GM12878 (cell line): ENCODE data around the gene SORCS2. TPM values are rescaled to one million over a fixed set of nuclear protein-coding genes. Genes with fewer than 3 reads are reported as not detected.

Experiments
- ATAC-seq: fragments of 200-7000 bp; cut with Tn5 transposase; 3 replicates; pipeline ENCODE4 v1.9.1; 2020; ENCODE audit warnings: mild to moderate bottlenecking, moderate library complexity
- BruUV-seq: library from RNA; stranded (reverse); fragments of 400-500 nt; replicated peaks from 2 replicates; lab custom pipeline; 2021; lab: Mats Ljungman, UMichigan
- CTCF ChIA-PET: fragments of 300-600 bp; sonication (Branson Sonifier 250); formaldehyde crosslinking; extraction: SDS; loops from one replicate; lab custom pipeline; 2021; ENCODE audit warnings: inconsistent platforms; lab: Yijun Ruan, JAX
- POLR2A ChIA-PET: fragments of 350-600 bp; formaldehyde crosslinking; extraction: SDS; loops from one replicate; lab custom pipeline; 2021; ENCODE audit warnings: inconsistent platforms; lab: Charles Lee
- RAD21 ChIA-PET: fragments of 300-600 bp; sonication (Branson Sonifier 250); formaldehyde crosslinking; loops from one replicate; lab custom pipeline; 2023; ENCODE audit warnings: antibody characterized with exemption; ENCODE audit not compliant: unreplicated experiment; lab: Charles Lee
- SMC1A ChIA-PET: fragments of 300-600 bp; sonication (Branson Sonifier 250); formaldehyde crosslinking; loops from one replicate; lab custom pipeline; 2023; ENCODE audit not compliant: unreplicated experiment, uncharacterized antibody; lab: Charles Lee
- DNase-seq: peaks from one replicate; pipeline ENCODE4 v3.0.0-alpha.2; 2011; ENCODE audit warnings: low read depth, low spot score
- FAIRE-seq: peaks from 3 replicates; lab custom pipeline; 2011; peaks lifted over from hg19 to GRCh38; lab: Jason Lieb, UNC
- H2AFZ ChIP-seq: 2 replicates; pipeline ENCODE4 v1.6.0; 2011; ENCODE audit warnings: low read depth, low read length, control low read depth; ENCODE audit not compliant: control insufficient read depth
- H3K27ac ChIP-seq: 2 replicates; pipeline ENCODE4 v1.5.1; 2011; ENCODE audit warnings: control low read depth; ENCODE audit not compliant: control insufficient read depth, insufficient read depth
- H3K27me3 ChIP-seq, 2 experiments: replicated peaks in 1 of 2; 2 replicates each; pipeline versions ENCODE4 v1.6.0 to v1.6.1; 2011; ENCODE audit warnings: low read length in 1 of 2; ENCODE audit not compliant: control insufficient read depth in 2 of 2, insufficient read depth in 2 of 2
- H3K36me3 ChIP-seq, 2 experiments: 2 replicates each; pipeline ENCODE4 v1.5.1; 2011; ENCODE audit warnings: low read length in 1 of 2; ENCODE audit not compliant: control insufficient read depth in 2 of 2, insufficient read depth in 2 of 2
- H3K4me1 ChIP-seq: 2 replicates; pipeline ENCODE4 v1.6.1; 2011; ENCODE audit warnings: mild to moderate bottlenecking, low read length, moderate library complexity, mixed read lengths; ENCODE audit not compliant: control insufficient read depth, insufficient read depth
- H3K4me2 ChIP-seq: 2 replicates; pipeline ENCODE4 v1.6.0; 2011; ENCODE audit warnings: control low read depth; ENCODE audit not compliant: control insufficient read depth, insufficient read depth
- H3K4me3 ChIP-seq: fragments of 200-600 bp; sonication (generic); 2 replicates; pipeline ENCODE4 v1.5.1; 2016
- H3K79me2 ChIP-seq: 2 replicates; pipeline ENCODE4 v1.6.0; 2011; ENCODE audit warnings: low read length; ENCODE audit not compliant: control insufficient read depth, insufficient read depth
- H3K9ac ChIP-seq: 2 replicates; pipeline ENCODE4 v1.8.0; 2011; ENCODE audit warnings: low read length, control low read depth, mixed read lengths; ENCODE audit not compliant: control insufficient read depth, insufficient read depth
- H3K9me3 ChIP-seq: replicated peaks from 3 replicates; pipeline ENCODE4 v1.5.1; 2011; ENCODE audit warnings: mild to moderate bottlenecking, low read length; ENCODE audit not compliant: control insufficient read depth, insufficient read depth
- H4K20me1 ChIP-seq: 2 replicates; pipeline ENCODE4 v1.6.0; 2011; ENCODE audit not compliant: control insufficient read depth, insufficient read depth
- BHLHE40 ChIP-seq, 2 experiments: fragments of 450-650 bp in 1 of 2; IDR thresholded peaks; 2 replicates each; pipeline ENCODE4 v1.6.1; 2011 to 2017; ENCODE audit warnings: low read depth in 2 of 2, borderline replicate concordance in 1 of 2, improper control_type of control experiment in 1 of 2, low read length in 1 of 2, mild to moderate bottlenecking in 1 of 2
- EP300 ChIP-seq, 2 experiments: fragments of 150-350 bp in 1 of 2; IDR thresholded peaks; 2 replicates each; pipeline ENCODE4 v1.6.1; 2011 to 2012; ENCODE audit warnings: low read depth in 2 of 2, low read length in 2 of 2, borderline replicate concordance in 1 of 2, improper control_type of control experiment in 1 of 2, inconsistent platforms in 1 of 2; ENCODE audit not compliant: control insufficient read depth in 1 of 2
- ETV6 ChIP-seq, 2 experiments: fragments of 450-650 bp in 1 of 2; IDR thresholded peaks in 1 of 2; conservative IDR thresholded peaks in 1 of 2; 2 replicates each; pipeline ENCODE4 v1.6.1; 2014; ENCODE audit warnings: antibody characterized with exemption in 1 of 2, borderline replicate concordance in 1 of 2, low read depth in 1 of 2, mild to moderate bottlenecking in 1 of 2, moderate library complexity in 1 of 2
- KAT2A ChIP-seq: conservative IDR thresholded peaks from 2 replicates; pipeline ENCODE4 v1.6.1; 2011; ENCODE audit warnings: low read depth, low read length; ENCODE audit not compliant: control insufficient read depth
- MTA2 ChIP-seq: fragments of 450-650 bp; IDR thresholded peaks from 2 replicates; pipeline ENCODE4 v1.6.1; 2016; ENCODE audit warnings: low read depth, mild to moderate bottlenecking, moderate library complexity
- NFYA ChIP-seq: IDR thresholded peaks from 2 replicates; pipeline ENCODE4 v1.6.1; 2011; ENCODE audit warnings: low read depth, mild to moderate bottlenecking, low read length, improper control_type of control experiment, borderline replicate concordance
- NR2F1 ChIP-seq: fragments of 450-650 bp; conservative IDR thresholded peaks from 2 replicates; pipeline ENCODE4 v1.6.1; 2017; ENCODE audit warnings: mild to moderate bottlenecking
- RBBP5 ChIP-seq: fragments of 200-600 bp; sonication (generic); conservative IDR thresholded peaks from 2 replicates; pipeline ENCODE4 v1.6.1; 2016
- SMARCA5 ChIP-seq: fragments of 450-650 bp; IDR thresholded peaks from 2 replicates; pipeline ENCODE4 v1.6.1; 2017; ENCODE audit warnings: mild to moderate bottlenecking
- TAF1 ChIP-seq: IDR thresholded peaks from 2 replicates; pipeline ENCODE4 v1.6.1; 2011; ENCODE audit warnings: mild to moderate bottlenecking, low read depth, low read length, borderline replicate concordance
- ZBED1 ChIP-seq: IDR thresholded peaks from 2 replicates; pipeline ENCODE4 v1.6.1; 2016; ENCODE audit warnings: borderline replicate concordance
- WGBS: methylation state at CpG from one replicate; pipeline ENCODE4 v1.1.6; 2016; ENCODE audit warnings: low lambda C conversion rate; ENCODE audit not compliant: insufficient replicate concordance, insufficient coverage; ENCODE audit errors: missing lambda C conversion rate; 5-methylcytosine and 5-hydroxymethylcytosine counted together
- in situ Hi-C: fragments of 300-500 bp; cut with MboI; formaldehyde crosslinking; loops from 9 replicates; pipeline ENCODE4 v1.14.3; 2018; ENCODE audit warnings: mixed read lengths
- intact Hi-C: fragments of 100-400 bp; cut with micrococcal nuclease; formaldehyde crosslinking; loops from one replicate; pipeline ENCODE4 v1.14.2; 2022; ENCODE audit not compliant: unreplicated experiment
- polyA plus RNA-seq, 11 experiments: library from polyadenylated mRNA; depleted of rRNA in 4 of 11; unstranded in 6 of 11; stranded (reverse) in 5 of 11; fragments of >200 nt; fragmentation: Nextera tagmentation in 4 of 11; fragmentation: Illumina TruSeq in 1 of 11; extraction: Ambion mirVana in 4 of 11; extraction: Trizol in 1 of 11; gene quantifications; 1 replicate in 1 of 11; 2 replicates in 10 of 11; pipeline versions ENCODE4 v1.2.1 to v1.2.3, GENCODE V29; 2011 to 2016; ENCODE audit warnings: inconsistent platforms in 2 of 11, missing spikeins in 2 of 11, low read depth in 1 of 11
- total RNA-seq, 4 experiments: library from RNA; depleted of rRNA in 3 of 4; stranded (reverse); fragments of >200 nt in 3 of 4; fragmentation: Illumina TruSeq in 1 of 4; extraction: Trizol in 1 of 4; gene quantifications; 2 replicates each; pipeline versions ENCODE4 v1.2.1 to v1.2.3, GENCODE V29; 2013 to 2021
- TF ChIP-seq, protein P1 (sequence below): fragments of 150-350 bp; IDR thresholded peaks from 2 replicates; pipeline ENCODE4 v1.6.1; 2016; ENCODE audit warnings: low read depth, low read length
- TF ChIP-seq, protein P2 (sequence below), 3 experiments: IDR thresholded peaks in 2 of 3; conservative IDR thresholded peaks in 1 of 3; 2 replicates each; pipeline ENCODE4 v1.5.1; 2011; ENCODE audit warnings: low read depth in 3 of 3, low read length in 3 of 3, mild to moderate bottlenecking in 3 of 3, control low read depth in 2 of 3, moderate library complexity in 2 of 3, inconsistent platforms in 1 of 3, mixed read lengths in 1 of 3; ENCODE audit not compliant: control insufficient read depth in 2 of 3, insufficient read depth in 1 of 3; ENCODE audit errors: extremely low read depth in 1 of 3
- TF ChIP-seq, protein P3 (sequence below): fragments of 450-650 bp; IDR thresholded peaks from 2 replicates; pipeline ENCODE4 v1.6.1; 2016; ENCODE audit warnings: mild to moderate bottlenecking

Gene SORCS2
- total and polyA plus RNA-seq, 10 of the 15 experiments (the other 5 are each of a cell fraction or from before 2014, with no cell fraction given), result 0.01 to 0.15 (median 0.05) TPM; not detected in 5

DNA sequence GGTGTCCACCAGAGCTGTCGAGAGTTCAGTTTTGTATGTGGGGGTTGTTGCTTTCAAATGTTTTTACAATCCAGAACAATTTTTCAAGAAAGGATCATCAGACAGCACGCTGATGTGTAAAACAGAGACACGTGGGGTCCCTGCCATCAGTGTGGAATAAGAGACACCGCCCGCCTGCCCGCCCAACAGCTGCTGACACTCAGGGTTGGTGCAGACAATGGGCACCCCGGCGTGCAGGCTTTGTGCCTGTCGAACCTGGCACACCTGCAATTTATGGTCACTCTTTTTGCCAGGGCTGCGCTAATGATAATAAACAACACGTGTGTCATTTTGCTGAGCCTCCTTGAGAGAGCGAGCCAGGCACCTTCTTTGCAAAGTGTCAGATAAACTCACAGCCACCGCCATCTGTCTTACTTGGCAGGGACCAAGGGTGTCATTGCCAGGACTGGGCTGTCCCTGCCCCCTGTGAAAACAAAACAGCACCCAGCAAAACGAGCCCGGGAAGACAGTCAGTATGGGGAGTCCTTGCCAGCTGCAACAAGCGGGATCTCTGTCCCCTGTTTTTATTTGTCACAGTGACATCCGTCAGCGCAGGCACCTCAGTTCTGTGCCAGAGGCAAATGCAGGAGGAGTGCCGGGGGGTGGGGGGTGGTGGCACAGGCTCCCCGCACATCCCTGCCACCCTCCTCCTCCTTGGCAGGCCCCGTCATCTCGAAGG is 173.3 kb downstream of the SORCS2 start:
- intact Hi-C loops, result no loop called here
- Histone ChIP-seq H3K9ac (no peak overlapping the region), H3K4me3 (no peak overlapping the region)
- no TSS peak for BruUV-seq
- TF ChIP-seq, protein P1, sequence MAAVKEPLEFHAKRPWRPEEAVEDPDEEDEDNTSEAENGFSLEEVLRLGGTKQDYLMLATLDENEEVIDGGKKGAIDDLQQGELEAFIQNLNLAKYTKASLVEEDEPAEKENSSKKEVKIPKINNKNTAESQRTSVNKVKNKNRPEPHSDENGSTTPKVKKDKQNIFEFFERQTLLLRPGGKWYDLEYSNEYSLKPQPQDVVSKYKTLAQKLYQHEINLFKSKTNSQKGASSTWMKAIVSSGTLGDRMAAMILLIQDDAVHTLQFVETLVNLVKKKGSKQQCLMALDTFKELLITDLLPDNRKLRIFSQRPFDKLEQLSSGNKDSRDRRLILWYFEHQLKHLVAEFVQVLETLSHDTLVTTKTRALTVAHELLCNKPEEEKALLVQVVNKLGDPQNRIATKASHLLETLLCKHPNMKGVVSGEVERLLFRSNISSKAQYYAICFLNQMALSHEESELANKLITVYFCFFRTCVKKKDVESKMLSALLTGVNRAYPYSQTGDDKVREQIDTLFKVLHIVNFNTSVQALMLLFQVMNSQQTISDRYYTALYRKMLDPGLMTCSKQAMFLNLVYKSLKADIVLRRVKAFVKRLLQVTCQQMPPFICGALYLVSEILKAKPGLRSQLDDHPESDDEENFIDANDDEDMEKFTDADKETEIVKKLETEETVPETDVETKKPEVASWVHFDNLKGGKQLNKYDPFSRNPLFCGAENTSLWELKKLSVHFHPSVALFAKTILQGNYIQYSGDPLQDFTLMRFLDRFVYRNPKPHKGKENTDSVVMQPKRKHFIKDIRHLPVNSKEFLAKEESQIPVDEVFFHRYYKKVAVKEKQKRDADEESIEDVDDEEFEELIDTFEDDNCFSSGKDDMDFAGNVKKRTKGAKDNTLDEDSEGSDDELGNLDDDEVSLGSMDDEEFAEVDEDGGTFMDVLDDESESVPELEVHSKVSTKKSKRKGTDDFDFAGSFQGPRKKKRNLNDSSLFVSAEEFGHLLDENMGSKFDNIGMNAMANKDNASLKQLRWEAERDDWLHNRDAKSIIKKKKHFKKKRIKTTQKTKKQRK, result no peak
- TF ChIP-seq NFYA (no peak), KAT2A (no peak), NR2F1 (no peak), SMARCA5 (no peak), ZBED1 (no peak), TAF1 (no peak), BHLHE40 (IDR thresholded peaks at IDR 0.05; ENCODE audit: borderline replicate concordance in 1 of 2, low read depth in 2 of 2, low read length in 1 of 2) (no peak), ETV6 (conservative IDR thresholded peaks at IDR 0.05 in 1 of 2, IDR thresholded peaks at IDR 0.05 in 1 of 2; ENCODE audit: borderline replicate concordance in 1 of 2, low read depth in 1 of 2) (no peak), MTA2 (no peak), EP300 (IDR thresholded peaks at IDR 0.05; ENCODE audit: borderline replicate concordance in 1 of 2, control insufficient read depth in 1 of 2, low read depth in 2 of 2, low read length in 2 of 2) (no peak), RBBP5 (no peak)
- TF ChIP-seq, protein P2, sequence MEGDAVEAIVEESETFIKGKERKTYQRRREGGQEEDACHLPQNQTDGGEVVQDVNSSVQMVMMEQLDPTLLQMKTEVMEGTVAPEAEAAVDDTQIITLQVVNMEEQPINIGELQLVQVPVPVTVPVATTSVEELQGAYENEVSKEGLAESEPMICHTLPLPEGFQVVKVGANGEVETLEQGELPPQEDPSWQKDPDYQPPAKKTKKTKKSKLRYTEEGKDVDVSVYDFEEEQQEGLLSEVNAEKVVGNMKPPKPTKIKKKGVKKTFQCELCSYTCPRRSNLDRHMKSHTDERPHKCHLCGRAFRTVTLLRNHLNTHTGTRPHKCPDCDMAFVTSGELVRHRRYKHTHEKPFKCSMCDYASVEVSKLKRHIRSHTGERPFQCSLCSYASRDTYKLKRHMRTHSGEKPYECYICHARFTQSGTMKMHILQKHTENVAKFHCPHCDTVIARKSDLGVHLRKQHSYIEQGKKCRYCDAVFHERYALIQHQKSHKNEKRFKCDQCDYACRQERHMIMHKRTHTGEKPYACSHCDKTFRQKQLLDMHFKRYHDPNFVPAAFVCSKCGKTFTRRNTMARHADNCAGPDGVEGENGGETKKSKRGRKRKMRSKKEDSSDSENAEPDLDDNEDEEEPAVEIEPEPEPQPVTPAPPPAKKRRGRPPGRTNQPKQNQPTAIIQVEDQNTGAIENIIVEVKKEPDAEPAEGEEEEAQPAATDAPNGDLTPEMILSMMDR (IDR thresholded peaks at IDR 0.05 in 2 of 3, conservative IDR thresholded peaks at IDR 0.05 in 1 of 3; ENCODE audit: control insufficient read depth in 2 of 3, extremely low read depth in 1 of 3, insufficient read depth in 1 of 3, low read depth in 3 of 3, low read length in 3 of 3), result no peak
- TF ChIP-seq, protein P3, sequence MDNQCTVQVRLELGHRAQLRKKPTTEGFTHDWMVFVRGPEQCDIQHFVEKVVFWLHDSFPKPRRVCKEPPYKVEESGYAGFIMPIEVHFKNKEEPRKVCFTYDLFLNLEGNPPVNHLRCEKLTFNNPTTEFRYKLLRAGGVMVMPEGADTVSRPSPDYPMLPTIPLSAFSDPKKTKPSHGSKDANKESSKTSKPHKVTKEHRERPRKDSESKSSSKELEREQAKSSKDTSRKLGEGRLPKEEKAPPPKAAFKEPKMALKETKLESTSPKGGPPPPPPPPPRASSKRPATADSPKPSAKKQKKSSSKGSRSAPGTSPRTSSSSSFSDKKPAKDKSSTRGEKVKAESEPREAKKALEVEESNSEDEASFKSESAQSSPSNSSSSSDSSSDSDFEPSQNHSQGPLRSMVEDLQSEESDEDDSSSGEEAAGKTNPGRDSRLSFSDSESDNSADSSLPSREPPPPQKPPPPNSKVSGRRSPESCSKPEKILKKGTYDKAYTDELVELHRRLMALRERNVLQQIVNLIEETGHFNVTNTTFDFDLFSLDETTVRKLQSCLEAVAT, result no peak
- TF ChIP-seq, all 136 proteins: peak for 0
- no peak for ATAC-seq
- WGBS, result 22% methylated on average over 22 of the region's 22 CpGs
- in situ Hi-C loops, result no loop called here
- SMC1A ChIA-PET, result no interaction called here
- no peak for DNase-seq
- H3K27ac ChIP-seq, result no peak overlapping the region
- H4K20me1 ChIP-seq, result no peaks in the 10 kb centered on the region
- no peaks in the 10 kb centered on the region for H3K4me1 ChIP-seq
- no peaks in the 10 kb centered on the region for H3K36me3 ChIP-seq
- no peaks in the 10 kb centered on the region for H3K79me2 ChIP-seq
- no peak overlapping the region for H3K4me2 ChIP-seq
- POLR2A ChIA-PET, result no interaction called here
- no peaks in the 10 kb centered on the region for H3K9me3 ChIP-seq
- CTCF ChIA-PET, result no interaction called here
- no peaks in the 10 kb centered on the region for H3K27me3 ChIP-seq
- no peak for FAIRE-seq
- RAD21 ChIA-PET, result no interaction called here
- H2AFZ ChIP-seq, result no peak overlapping the region
